ENCODE measurements around the gene DCAF11.

DCAF11 gene

DNA sequence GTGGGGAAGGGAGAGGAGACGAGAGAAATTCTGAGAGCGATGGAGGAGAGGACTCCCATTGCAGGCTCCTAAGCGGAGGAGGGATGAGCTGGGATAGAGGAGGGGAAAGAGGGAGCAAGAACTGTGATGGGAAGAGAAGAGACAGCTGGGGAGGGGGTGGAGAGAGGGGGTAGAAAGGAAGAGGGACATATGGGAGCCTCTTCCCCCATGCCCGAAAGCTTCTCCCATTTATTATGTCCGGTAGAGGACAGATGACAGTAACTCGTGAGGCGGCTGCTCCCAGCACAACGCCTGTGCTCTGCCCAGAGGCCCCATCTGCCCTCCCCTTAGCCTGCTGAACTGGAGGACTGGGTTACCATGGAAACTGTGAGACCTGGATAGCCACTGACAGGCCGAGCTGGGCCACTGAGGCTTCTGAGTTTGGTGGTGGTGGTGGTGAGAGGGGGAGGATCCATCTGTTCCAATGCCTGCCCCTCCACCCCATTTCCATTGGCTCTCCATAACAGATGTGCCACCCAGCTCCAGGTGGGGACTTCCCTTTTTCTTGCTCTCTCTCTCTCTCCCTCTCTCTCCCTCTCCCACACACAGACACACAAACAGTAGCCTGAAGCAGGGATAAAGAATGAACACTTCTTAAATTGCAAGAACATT is 35.0 kb upstream of the DCAF11 start:
- DNase-seq (ENCODE audit: low read depth, low spot score), result no peak

- DNase-seq (ENCODE audit: low read depth, low spot score), result no peak
Measured at GRCh38 chr14:24080142-24080530, 34.4 kb upstream of the DCAF11 start.

DNA sequence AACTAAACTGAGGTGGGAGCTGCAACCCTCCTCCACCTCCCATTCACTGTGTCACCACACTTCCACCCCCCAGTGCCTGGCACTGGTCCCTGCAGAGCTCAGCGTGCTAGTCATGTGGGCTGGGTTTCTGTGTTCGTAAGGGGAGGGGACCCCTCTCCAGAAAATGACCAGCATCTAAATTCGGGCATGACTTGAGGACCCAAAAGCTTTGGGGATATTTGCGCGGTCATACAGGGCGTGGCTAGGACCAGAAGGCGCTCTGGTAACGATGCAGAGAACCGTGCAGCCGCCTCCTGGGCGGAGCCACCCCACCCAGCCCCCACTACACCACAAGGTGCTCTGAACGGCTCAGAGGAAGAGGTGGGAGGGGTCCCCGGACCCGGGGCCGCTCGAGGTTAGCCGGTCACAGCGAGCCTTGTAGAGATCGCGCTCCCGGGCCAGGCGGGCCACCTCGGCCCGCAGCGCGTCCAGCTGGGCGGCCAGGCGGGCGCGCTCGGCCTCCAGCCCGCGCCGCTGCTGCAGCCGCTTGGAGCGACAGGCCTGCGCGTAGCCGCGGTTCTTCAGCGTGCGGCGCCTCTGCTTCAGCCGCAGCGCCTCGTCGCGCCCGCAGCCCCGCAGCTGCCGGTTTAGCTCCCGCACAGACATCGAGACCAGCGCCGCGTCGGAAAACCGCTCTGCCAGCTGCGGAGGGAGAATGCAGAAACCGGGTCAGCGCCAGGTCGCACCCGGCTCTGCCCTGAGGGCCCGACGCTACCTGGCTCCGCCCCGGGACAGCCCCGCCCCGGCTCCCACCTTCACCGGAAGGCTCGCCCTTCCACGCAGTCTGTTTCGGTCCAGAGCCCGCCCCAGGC is 33.5 kb upstream of the DCAF11 start:
- DNase-seq (ENCODE audit: low read depth, low spot score), result peak; percentile 30

- DNase-seq (ENCODE audit: low read depth, low spot score), result no peak
Measured at GRCh38 chr14:24081739-24082211, 32.8 kb upstream of the DCAF11 start.

DNA sequence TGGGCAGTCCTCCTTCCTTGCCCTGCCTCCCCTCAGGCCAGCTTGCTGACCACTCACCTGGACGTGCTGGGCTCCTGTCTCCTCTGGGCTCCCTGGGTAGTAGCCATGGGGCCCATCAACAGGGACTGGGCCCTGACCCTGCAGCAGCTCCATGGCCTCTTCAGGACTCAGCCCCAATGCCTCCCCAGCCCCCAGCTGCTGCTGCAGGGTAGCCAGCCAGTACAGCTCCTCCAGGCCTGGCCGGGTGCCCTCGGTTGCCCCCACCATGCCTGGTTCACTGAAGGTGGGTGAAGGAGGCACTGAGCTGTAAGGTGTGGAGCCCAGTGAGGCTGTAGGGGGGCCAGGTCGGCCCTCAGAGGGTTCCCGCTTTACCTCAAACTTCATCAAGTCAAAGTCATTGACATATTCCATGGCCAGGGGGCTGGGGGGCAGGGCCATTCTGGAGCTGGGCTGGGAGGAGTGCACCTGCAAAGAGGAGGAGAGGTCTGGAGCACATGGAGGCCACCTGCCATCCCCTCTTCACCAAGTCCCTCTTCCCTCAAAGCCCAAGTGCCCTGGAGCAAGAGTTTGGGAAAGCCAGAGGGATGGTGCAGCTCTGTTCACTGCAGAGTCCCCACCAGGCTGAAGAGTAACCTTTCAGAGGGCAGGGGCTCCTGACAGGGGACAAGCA is 32.0 kb upstream of the DCAF11 start:
- no peak for DNase-seq (ENCODE audit: low read depth, low spot score)

- no peak for DNase-seq (ENCODE audit: low read depth, low spot score)
Measured at GRCh38 chr14:24083462-24083861, 31.1 kb upstream of the DCAF11 start.

DNA sequence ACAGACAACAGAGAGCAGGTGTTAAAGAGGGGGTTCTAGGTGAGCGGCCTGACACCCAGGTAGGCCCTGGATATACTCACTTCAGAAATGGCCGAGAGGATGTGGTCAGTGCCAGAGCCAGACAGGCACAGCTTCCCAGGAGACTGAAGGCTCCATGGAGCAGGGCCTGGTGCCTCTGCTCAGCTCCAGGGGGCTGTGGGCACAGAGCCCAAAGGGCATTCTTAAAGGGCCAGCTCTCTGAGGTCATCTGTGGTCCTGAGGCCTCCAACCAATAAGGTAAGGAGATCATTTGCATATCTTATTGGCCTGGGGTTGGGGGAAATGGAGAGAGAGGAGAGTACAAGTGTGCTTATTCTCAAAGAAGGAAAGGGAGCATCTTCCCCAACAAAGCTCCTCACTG is 30.1 kb upstream of the DCAF11 start:
- DNase-seq (ENCODE audit: low read depth, low spot score), result no peak

DNA sequence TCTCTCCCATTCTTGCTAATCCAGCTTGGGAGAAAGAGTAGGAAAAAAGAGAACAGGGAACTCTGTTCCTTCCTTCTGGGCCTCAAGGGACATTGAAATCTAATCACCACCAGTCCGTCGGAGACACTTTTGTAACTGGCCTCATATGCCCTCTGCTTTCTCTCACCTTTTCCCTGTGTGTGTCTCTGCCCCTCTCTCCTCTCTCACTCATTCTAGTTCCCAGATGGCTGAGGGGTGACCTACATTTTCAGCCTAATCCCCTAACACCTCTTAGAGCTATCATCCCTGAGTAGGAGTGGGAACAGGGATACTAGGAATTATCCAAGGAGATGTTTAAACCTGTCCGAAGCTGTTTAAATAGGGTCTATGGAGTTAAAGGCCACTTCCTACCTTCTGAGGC is 29.4 kb upstream of the DCAF11 start:
- no peak for DNase-seq (ENCODE audit: low read depth, low spot score)

DNA sequence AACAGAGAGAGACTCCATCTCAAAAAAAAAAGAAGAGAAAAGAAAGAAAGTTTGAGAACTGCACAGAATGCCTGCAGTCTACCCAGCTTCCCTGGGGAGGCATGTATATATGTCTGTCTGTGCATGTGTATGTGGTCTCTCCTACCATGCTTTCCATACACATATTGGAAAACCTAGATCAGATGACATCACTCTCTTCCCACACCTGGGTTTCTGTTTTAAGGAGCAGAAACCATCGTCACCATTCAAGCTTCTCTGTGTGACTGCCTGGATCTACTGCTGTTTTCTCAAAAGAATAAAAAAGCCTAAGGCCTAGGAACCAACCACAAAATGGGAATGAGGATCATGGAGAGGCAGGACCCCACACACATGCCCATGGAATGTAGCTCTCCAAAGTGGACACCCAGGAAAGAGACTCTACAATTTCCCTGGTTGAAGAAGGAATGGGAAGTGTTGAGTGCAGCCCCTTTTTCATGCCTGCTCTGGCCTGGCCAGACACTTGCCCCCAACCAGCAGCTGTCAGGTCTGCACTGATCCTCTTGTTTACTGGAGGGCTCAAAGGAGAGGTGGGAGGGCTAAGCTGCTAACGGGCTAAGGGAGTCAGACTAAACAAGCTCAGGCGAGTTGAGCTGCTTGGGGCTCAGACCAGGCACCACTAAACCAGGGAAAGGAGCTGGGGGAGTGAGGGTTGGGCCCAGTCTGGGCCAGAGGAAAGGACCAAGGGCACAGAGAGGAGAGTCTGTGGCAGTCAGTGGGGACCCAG is 28.2 kb upstream of the DCAF11 start:
- no peak for DNase-seq (ENCODE audit: low read depth, low spot score)

DNA sequence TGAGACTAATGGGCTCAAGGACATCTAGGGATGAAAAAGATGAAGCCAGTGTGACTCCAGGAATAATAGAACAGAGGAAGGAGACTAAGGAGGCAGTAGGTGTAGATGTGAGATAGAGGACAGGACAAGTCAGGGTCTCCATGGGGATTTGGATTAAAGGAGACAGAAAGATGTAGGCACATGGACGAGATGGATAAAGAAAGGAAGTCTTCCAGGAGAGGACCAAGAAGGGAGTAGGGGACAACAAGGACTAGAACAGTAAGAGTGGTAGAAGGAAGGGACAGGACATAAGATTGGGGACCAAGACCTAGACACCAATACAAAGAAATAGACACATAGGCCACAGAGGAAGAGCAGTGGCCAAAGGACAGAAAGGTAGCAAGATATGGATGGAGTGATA is 27.6 kb upstream of the DCAF11 start:
- no peak for DNase-seq (ENCODE audit: low read depth, low spot score)

DNA sequence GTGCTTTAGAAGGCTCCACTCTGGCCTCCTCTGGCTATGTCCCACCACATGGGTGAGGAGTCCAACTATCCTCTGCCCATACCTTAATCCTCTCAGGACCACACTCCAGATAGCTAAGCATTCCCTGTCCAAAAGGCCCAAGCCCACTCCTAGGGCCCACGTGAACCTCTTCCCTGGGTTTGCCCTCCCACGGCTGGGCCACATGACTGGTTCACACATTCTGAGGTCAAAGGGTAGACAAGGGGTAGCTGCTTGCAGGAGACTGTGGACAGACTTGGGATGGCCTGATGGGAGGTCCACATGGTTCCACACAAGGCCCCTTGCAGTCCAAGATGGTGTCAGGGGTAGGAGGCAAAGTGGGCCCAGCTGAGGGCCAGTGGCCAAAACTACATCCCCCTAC is 26.5 kb upstream of the DCAF11 start:
- no peak for DNase-seq (ENCODE audit: low read depth, low spot score)

GRCh38 chr14:24089890-24090289 is 24.7 kb upstream of the DCAF11 start:
- DNase-seq (ENCODE audit: low read depth, low spot score), result no peak

DNA sequence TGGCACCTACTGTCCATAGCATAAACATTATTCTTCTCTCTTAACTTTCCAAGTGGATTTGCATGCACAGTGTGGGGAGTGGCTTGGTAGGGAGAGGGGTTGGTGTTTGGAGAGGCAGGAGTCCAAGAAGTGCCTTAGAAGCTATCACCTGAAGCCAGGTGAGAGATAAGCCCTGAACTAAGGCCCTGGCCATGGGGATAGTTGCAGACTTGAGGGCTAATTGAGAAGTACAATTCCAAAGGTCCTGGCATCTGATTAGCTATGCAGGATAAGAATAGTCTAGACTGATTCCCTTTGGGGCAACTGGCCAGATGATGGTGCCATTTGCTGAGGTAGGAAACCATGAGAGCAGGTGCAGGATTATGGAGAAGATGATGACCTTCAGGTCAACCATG is 22.5 kb upstream of the DCAF11 start:
- no peak for DNase-seq (ENCODE audit: low read depth, low spot score)

GRCh38 chr14:24092505-24093206 is 21.9 kb upstream of the DCAF11 start:
- no peak for DNase-seq (ENCODE audit: low read depth, low spot score)

DNA sequence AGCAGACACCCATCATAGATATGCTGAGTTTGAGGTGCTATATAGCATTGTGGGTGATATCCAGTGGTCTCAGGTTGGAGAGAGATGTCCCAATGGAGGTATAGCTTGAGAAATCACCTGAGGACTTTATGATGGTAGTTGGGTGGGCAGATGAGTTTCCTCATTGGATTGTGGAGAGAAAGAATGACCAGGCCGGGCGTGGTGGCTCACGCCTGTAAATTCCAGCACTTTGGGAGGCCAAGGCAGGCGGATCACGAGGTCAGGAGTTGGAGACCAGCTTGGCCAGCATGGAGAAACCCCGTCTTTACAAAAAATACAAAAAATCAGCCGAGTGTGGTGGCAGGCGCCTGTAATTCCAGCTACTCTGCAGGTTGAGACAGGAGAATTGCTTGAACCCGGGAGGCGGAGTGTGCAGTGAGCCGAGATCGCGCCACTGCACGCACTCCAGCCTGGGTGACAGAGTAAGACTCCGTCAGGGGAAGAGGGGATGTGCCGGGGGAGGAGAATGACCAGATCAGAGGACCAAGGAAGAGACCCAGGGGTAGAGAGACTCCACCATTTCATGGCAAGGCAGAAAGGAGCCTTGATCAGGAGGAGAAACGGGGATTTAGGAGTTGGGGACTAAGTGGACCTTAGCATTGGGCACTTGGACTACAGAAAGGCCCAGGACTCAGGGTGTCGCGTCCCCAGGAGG is 21.2 kb upstream of the DCAF11 start:
- no peak for DNase-seq (ENCODE audit: low read depth, low spot score)

- DNase-seq (ENCODE audit: low read depth, low spot score), result peak; percentile 61
Measured at GRCh38 chr14:24093901-24094840, 20.4 kb upstream of the DCAF11 start, which contains the start of gene PCK2. TSS of gene PCK2 (plus strand) at chr14:24094311. CDS start at chr14:24094406, 95 bp downstream.

GRCh38 chr14:24094841-24095270 is 19.7 kb upstream of the DCAF11 start:
- DNase-seq (ENCODE audit: low read depth, low spot score), result no peak

DNA sequence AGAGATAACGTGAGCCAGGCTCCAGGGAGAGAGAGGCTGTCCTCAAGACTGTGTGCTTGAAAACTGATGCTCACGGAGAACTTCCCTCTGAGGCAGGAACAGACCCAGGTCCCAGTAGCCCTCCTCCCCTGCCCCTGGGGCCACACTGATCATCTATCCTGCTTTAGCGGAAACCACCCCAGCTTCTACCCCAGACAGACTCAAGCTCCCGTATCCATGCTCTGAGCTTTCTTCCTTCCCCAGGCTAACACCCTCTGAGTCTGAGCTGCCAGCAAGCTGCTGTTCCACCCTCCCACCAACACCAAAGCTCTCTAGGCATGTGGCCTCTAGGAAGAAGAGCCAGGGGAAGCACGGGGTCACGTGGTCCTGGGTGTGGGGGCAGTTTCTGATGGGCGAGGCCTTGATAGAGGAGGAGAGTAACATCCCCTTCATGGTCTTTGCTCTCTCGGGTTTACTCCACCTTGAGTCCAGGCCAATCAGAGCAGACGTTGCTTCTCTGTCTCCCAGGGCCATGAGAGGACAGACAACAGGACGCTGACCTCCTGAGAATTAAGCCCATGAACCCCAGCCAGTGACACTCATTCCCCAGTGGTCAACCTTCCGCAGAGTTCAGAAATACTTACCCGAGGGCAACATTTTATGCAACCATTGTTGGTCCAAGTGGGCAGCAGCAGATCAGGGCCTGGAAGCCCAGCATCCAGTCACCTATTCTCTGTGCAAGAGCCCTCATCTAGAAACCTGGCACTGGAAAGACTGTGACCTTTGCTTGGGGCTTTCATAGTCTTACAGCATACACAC is 19.1 kb upstream of the DCAF11 start:
- peak; percentile 27 for DNase-seq (ENCODE audit: low read depth, low spot score)

All from activated CD4-positive, CD25-positive, alpha-beta regulatory T cell treated with anti-CD3 and anti-CD28 coated beads, Interleukin-2, amount 50 U/mL, for 16 hours (primary cell).